Measurements from ENCODE around the gene PKNOX2.

DNA sequence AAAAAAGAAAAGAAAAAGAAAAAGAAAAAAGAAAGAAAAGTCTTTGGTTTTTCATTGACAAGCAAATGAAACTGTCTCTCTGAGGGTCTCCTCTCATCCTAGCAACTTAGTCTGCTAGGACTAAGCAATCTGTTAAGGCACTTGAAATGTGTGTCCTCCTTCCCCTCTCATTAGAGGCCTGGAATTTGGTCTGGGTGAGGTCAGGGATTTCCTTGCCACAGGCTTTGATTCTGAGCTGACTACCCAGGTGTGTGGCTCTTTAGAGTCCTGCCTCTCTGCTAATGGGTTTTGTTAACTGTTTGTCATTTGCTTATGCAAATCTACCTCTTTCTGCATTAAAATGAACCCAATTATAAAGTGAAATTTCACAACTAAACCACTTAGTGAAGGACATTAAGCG is 18.3 kb upstream of the PKNOX2 start:
- TF ChIP-seq, protein P1, sequence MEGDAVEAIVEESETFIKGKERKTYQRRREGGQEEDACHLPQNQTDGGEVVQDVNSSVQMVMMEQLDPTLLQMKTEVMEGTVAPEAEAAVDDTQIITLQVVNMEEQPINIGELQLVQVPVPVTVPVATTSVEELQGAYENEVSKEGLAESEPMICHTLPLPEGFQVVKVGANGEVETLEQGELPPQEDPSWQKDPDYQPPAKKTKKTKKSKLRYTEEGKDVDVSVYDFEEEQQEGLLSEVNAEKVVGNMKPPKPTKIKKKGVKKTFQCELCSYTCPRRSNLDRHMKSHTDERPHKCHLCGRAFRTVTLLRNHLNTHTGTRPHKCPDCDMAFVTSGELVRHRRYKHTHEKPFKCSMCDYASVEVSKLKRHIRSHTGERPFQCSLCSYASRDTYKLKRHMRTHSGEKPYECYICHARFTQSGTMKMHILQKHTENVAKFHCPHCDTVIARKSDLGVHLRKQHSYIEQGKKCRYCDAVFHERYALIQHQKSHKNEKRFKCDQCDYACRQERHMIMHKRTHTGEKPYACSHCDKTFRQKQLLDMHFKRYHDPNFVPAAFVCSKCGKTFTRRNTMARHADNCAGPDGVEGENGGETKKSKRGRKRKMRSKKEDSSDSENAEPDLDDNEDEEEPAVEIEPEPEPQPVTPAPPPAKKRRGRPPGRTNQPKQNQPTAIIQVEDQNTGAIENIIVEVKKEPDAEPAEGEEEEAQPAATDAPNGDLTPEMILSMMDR (IDR thresholded peaks at IDR 0.05), result no peak
- TF ChIP-seq POLR2AphosphoS5 (IDR thresholded peaks at IDR 0.05), result no peak
- no peak for TF ChIP-seq POLR2A (IDR thresholded peaks at IDR 0.05)
- no peak for TF ChIP-seq EP300 (IDR thresholded peaks at IDR 0.05)

Measured in suprapubic skin (tissue), 4 donors.